NCI-H2227 (cell line): ENCODE data around the gene MAML3.

Experiments
- DNase-seq: peaks from one replicate; lab custom pipeline; 2025; ENCODE audit not compliant: unreplicated experiment; lab: John Stamatoyannopoulos, UW

The MAML3 gene

GRCh38 chr4:140048419-140048995 lies 105.5 kb downstream of the MAML3 start:
- DNase-seq, result peak; percentile 24

- no peak for DNase-seq
Measured at GRCh38 chr4:140047786-140048185, 106.2 kb downstream of the MAML3 start.

- DNase-seq, result no peak
Measured at GRCh38 chr4:140047017-140047640, 106.9 kb downstream of the MAML3 start.

- no peak for DNase-seq
Measured at GRCh38 chr4:140046543-140046942, 107.4 kb downstream of the MAML3 start.

GRCh38 chr4:140046016-140046415 lies 108.0 kb downstream of the MAML3 start:
- no peak for DNase-seq

- DNase-seq, result no peak
Measured at GRCh38 chr4:140044337-140044902, 109.6 kb downstream of the MAML3 start.

GRCh38 chr4:140042634-140043033 lies 111.3 kb downstream of the MAML3 start:
- no peak for DNase-seq

GRCh38 chr4:140038031-140038533 lies 115.9 kb downstream of the MAML3 start:
- DNase-seq, result no peak

GRCh38 chr4:140037353-140038030 lies 116.5 kb downstream of the MAML3 start:
- no peak for DNase-seq

GRCh38 chr4:140031706-140032105 lies 122.3 kb downstream of the MAML3 start:
- no peak for DNase-seq

- DNase-seq, result no peak
Measured at GRCh38 chr4:140031061-140031460, 122.9 kb downstream of the MAML3 start.

GRCh38 chr4:140028676-140029517 lies 125.1 kb downstream of the MAML3 start:
- DNase-seq, result no peak

- no peak for DNase-seq
Measured at GRCh38 chr4:140028101-140028500, 125.9 kb downstream of the MAML3 start.

GRCh38 chr4:140027101-140027500 lies 126.9 kb downstream of the MAML3 start:
- no peak for DNase-seq

- DNase-seq, result no peak
Measured at GRCh38 chr4:140025470-140025869, 128.5 kb downstream of the MAML3 start.

- DNase-seq, result no peak
Measured at GRCh38 chr4:140020457-140021361, 133.3 kb downstream of the MAML3 start.

GRCh38 chr4:140019619-140020347 lies 134.2 kb downstream of the MAML3 start:
- DNase-seq, result no peak

- peak; percentile 0 for DNase-seq
Measured at GRCh38 chr4:140018931-140019618, 134.9 kb downstream of the MAML3 start.

- no peak for DNase-seq
Measured at GRCh38 chr4:140014284-140014683, 139.7 kb downstream of the MAML3 start.
